Mucosa of gallbladder (tissue), 1 donor: ENCODE results near the gene KIAA0319L. TPM values are rescaled to one million over a fixed set of nuclear protein-coding genes. Genes with fewer than 3 reads are reported as not detected.
"Not testable (repeated sequence)": the region's sequence is repeated elsewhere in the genome, so short reads cannot be mapped to it uniquely, and the experiment has no call there.

ENCODE experiments used
- DNase-seq: peaks from one replicate; pipeline ENCODE4 v3.0.0-alpha.2; 2020; ENCODE audit warnings: low spot score
- total RNA-seq: library from RNA; stranded (reverse); gene quantifications from one replicate; pipeline ENCODE4 v1.2.1, GENCODE V29; 2021
- donor health status: DM: no; HTN: no; CAD: no.

KIAA0319L gene
- total RNA-seq, 1 donor from 2014 or later, result 82.5 TPM

DNA sequence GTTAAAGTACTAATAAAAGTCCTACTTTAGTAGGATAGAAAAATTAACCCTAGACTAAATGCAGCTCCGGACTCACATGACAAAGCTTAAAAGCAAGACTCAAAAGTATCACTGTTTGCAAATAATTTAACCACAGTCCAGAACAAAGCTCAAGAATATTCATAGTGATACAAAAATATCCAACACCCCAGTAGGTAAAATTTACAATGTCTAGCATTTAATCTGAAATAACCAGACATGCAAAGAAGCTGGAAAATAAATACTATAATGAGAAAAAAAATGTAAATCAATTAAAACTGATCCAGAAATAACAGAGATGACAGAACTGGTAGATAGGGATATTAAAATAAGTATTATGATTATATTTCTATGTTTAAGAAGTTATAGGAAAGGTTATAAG, 67.0 kb downstream of the KIAA0319L start:
- DNase-seq, result no peak

DNA sequence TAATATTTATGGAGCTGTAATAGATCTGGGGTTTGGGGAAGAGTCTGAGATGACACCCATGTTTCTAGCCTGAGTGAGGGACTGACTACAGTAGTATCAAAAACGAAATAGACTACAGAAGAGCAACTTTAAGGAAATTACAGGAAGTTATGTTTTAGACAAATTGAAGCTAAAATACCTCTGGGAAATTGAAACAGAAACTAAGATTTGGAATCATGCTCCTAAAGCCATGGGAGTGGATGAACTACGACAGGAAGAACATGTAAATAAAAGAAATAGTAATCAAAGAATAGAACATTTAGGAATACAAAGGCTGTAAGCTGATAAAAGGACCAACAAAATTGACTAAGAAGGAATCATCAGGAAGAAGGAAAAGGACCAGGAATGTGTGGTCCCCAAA, 68.9 kb downstream of the KIAA0319L start:
- no peak for DNase-seq

GRCh38 chr1:35486858-35487408, 70.3 kb downstream of the KIAA0319L start:
- DNase-seq, result no peak

GRCh38 chr1:35481229-35481628, 76.0 kb downstream of the KIAA0319L start:
- no peak for DNase-seq

DNA sequence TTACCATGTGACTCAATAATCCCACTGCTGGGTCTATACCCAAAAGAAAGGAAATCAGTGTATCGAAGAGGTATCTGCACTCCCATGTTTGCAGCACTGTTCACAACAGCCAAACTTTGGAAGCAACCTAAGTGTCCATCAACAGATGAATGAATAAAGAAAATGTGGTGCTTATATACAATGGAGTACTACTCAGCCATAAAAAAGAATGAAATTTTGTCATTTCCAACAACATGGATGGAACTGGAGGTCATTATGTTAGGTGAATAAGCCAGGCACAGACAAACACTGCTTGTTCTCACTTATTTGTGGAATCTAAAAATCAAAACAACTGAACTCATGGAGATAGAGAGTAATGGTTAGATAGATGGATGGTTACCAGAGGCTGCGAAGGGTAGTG, 79.3 kb downstream of the KIAA0319L start:
- DNase-seq, result no peak

DNA sequence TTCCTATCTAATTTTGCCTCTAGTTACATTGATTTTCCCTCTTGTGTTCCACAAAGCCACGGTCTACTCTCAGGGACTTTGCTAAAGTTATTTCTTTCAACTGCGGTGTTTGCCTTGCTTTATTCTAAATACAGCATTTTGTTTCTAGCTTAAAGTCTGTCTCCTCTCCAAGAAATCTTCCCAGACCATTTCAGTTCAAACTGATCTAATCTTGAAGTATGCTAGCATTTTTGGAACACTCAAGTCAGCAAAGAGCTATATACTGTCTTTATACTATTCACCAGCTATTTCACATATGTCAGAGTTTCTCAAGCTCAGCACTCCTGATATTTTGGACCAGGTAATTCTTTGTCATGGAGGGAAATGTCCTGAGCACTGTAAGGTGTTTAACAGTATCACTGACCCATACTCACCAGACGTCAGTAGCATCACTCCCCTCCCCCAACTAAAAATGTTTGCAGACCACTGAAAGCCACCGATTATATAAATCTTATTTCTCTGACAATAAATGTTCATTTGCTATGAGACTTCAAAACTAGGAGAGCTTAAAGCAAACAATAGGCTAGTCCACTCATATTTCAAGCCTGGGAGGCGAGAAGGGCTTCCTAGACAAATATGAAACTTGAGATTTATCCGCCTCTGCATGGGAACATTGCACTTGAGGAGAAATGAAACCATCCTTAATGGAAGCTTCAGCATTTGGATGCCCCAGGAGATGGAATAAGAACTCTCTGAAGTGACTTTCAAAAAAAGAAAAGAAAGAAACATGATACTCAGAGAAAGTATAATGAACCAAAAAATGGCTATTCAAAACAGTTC, 81.1 kb downstream of the KIAA0319L start:
- no peak for DNase-seq

- DNase-seq, result no peak
Observed at GRCh38 chr1:35475356-35475755, 81.8 kb downstream of the KIAA0319L start.

DNA sequence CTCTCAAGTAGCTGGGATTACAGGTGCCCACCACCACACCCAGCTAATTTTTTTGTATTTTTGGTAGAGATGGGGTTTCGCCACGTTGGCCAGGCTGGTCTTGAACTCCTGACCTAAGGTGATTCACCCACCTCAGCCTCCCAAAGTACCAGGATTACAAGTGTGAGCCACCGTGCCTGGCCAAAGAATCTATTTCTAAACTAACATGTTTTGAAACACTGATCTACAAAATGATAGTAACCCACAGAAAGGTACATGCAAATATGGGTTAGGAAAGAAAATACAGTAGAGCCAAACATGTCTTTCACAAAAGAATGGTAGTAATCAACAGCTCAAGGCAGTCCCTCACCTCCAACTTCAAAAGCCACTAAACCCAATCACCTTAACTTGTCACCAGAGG, 84.0 kb downstream of the KIAA0319L start:
- DNase-seq, result not testable (repeated sequence)

GRCh38 chr1:35470977-35471613, 86.1 kb downstream of the KIAA0319L start:
- no peak for DNase-seq

GRCh38 chr1:35466120-35466519, 91.1 kb downstream of the KIAA0319L start:
- no peak for DNase-seq

- DNase-seq, result not testable (repeated sequence)
Observed at GRCh38 chr1:35463749-35464148, 93.5 kb downstream of the KIAA0319L start.

DNA sequence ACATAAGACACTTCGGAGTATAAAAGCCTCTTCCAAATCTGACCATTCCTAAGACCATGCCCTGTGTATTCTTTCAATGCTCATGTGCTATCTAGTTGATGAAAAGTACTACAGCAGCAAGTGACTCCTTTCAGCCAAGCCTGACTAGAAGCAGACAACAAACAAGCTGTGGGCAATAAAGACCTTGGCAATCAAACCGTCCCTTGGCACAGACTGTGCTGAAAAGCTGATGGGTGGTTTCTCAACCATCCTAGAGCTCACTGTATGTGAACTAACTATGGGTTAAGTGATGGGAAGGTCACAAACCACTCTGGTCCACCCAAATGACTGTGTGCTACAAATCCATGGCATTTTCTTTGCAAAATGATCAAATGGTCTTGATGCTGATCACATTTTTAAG, 94.0 kb downstream of the KIAA0319L start:
- no peak for DNase-seq

DNA sequence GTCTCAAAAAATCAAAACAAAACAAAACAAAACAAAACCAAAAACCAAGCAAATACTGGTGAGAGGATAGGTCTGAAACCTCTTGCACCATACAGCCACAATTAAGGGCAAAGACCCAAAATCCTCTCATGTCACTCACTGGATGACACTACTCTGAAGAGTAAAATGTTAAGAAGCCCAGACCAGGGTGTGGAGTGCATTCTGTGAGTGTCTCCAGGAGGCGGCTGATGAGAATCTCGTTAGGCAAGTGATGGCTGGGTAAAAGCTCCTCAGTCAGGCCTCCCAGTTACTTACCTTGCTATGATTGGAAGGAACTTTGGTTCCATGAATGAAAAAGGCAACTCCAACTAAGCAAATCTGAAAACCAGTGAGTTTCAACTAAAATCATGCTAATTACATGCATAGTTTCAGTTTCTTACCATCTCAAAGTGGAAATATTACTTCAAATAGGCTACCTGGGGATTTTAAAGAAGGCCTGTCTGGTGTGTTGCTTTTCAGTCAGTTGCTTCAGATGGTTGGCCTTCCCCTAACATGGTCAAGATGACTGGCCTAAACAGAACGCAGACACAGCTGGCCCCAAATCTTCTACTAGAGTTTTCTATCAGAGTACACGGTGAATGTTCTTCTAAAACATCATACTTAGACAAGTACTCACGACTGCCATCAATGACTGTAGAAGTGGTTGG, 95.1 kb downstream of the KIAA0319L start:
- no peak for DNase-seq

GRCh38 chr1:35460796-35461195, 96.4 kb downstream of the KIAA0319L start:
- DNase-seq, result no peak

GRCh38 chr1:35454616-35455015, 102.6 kb downstream of the KIAA0319L start:
- no peak for DNase-seq

- DNase-seq, result no peak
Observed at GRCh38 chr1:35454176-35454575, 103.0 kb downstream of the KIAA0319L start.

GRCh38 chr1:35453031-35453430, 104.2 kb downstream of the KIAA0319L start:
- no peak for DNase-seq

DNA sequence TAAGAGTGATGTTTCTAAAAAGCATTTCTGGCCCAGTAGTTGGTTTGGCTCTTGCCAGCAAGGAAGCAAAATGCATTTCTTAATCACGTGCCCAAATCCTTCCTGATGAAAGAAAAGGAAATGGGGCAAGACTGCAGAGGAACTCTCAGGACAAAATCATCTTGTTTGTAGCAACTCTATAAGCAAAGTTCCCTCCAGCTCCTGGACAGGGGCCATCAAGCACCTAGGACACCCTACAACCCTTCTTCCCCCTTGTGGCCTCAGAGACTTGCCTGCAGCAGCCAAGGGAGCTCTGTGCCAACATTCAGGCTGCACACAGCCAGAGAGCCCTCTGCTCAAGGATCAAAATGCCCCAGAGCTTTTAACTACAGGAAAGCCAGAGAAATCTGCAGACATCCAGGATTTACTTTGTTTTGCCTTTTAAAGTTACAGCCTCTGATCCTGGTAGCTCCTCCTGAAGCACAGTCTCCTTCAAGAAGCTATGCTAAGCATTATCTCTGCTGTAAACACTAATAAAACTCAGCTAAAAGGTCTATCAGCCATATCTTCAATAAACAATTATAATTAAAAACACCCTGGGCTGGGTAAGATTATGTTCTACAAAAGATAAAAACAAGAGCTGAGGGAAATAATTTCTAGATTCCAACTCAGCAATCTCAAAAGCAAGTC, 105.0 kb downstream of the KIAA0319L start:
- DNase-seq, result peak; percentile 24

DNA sequence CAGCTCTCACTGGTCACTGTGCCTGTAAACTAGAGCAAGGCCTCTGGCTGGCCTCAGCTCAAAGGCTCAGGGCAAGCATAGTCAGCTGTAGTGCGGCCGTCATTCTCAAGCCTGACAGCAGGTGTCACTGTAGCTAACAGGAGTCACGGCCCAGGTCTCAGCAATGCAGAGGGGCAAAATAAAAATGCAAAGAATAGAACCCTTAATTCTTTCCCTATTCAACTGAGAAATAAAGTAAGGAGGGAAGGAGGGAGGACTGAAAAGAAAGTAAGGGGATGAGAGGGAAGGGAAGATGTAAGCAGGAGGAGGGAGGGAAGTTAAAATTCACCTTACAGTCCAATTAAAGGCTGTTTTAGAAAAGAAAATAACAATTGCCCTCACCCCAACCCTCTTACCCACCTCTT, 106.1 kb downstream of the KIAA0319L start:
- DNase-seq, result peak; percentile 83

- no peak for DNase-seq
Observed at GRCh38 chr1:35449334-35450008, 107.7 kb downstream of the KIAA0319L start.

DNA sequence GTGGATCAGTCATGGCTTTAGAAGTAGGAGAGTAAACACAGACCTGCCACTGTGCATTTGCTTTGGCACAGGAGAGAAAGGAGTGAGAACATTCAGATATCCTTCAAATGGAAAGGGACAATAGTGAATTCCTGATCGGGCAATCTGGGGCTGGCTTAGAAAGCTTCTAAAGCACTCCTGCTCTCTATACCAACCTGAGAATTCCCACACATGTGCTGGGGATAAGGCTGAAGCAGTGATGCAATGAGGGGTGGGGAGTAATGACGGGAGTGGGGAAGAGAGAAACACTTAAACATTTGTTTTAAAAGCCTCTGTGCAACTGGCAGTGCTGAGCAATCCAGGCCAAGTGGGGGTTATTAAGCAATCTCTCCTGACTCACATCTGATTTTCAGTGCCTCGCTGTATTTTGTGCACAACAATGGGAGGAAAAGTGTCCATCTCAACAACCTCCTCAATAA, 108.8 kb downstream of the KIAA0319L start:
- DNase-seq, result peak; percentile 28
